Kidney epithelial cell (primary cell): ENCODE measurements around the gene CHRM4. TPM values are rescaled to one million over a fixed set of nuclear protein-coding genes. Genes with fewer than 3 reads are reported as not detected.

Experiments used
- DNase-seq: peaks from one replicate; pipeline ENCODE4 v3.0.0-alpha.2; 2010; ENCODE audit warnings: low read depth
- H3K27me3 ChIP-seq: 2 replicates; pipeline ENCODE4 v1.6.0; 2011; ENCODE audit warnings: low read length; ENCODE audit not compliant: control insufficient read depth, insufficient read depth
- H3K36me3 ChIP-seq: 2 replicates; pipeline ENCODE4 v1.5.1; 2011; ENCODE audit warnings: low read length; ENCODE audit not compliant: control insufficient read depth, insufficient read depth
- H3K4me3 ChIP-seq: 2 replicates; pipeline ENCODE4 v1.5.1; 2011; ENCODE audit warnings: low read depth, mild to moderate bottlenecking, control low read depth, low read length
- total RNA-seq: library from RNA; depleted of rRNA; stranded (reverse); fragments of >200 nt; gene quantifications from 2 replicates; pipeline ENCODE4 v1.2.3, GENCODE V29; 2015
- TF ChIP-seq, protein P1 (sequence below): IDR thresholded peaks from 2 replicates; pipeline ENCODE4 v1.5.1; 2011; ENCODE audit warnings: mild to moderate bottlenecking, moderate library complexity, low read length, control low read depth, inconsistent platforms; ENCODE audit not compliant: insufficient read depth, poor library complexity, severe bottlenecking

Gene CHRM4
- total RNA-seq, 1 donor from 2014 or later: 0.29 TPM

DNA sequence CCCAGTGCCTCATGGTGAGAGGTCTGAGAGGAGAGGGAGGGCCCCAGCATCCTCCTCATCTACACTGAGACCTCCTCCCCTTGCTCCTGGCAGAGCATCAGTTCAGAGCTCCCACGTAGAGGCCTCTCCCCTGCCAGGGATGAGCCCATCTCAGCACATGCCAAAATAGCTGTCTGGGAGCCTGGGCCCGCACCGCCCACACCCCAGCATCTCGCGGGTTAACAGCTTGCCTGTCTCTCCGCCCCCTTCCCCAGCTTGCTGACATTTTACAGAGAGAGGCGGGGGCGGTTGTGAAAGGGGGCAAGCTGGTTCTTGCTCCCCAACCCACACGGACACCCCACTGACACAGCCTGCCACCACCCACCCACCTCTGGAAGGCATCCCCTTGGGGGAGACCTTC, 37.9 kb downstream of the CHRM4 start:
- TF ChIP-seq, protein P1, sequence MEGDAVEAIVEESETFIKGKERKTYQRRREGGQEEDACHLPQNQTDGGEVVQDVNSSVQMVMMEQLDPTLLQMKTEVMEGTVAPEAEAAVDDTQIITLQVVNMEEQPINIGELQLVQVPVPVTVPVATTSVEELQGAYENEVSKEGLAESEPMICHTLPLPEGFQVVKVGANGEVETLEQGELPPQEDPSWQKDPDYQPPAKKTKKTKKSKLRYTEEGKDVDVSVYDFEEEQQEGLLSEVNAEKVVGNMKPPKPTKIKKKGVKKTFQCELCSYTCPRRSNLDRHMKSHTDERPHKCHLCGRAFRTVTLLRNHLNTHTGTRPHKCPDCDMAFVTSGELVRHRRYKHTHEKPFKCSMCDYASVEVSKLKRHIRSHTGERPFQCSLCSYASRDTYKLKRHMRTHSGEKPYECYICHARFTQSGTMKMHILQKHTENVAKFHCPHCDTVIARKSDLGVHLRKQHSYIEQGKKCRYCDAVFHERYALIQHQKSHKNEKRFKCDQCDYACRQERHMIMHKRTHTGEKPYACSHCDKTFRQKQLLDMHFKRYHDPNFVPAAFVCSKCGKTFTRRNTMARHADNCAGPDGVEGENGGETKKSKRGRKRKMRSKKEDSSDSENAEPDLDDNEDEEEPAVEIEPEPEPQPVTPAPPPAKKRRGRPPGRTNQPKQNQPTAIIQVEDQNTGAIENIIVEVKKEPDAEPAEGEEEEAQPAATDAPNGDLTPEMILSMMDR: no peak
- Histone ChIP-seq H3K4me3 (no peak overlapping the region), H3K36me3 (no peaks in the 10 kb centered on the region), H3K27me3 (no peaks in the 10 kb centered on the region)
- DNase-seq: no peak

DNA sequence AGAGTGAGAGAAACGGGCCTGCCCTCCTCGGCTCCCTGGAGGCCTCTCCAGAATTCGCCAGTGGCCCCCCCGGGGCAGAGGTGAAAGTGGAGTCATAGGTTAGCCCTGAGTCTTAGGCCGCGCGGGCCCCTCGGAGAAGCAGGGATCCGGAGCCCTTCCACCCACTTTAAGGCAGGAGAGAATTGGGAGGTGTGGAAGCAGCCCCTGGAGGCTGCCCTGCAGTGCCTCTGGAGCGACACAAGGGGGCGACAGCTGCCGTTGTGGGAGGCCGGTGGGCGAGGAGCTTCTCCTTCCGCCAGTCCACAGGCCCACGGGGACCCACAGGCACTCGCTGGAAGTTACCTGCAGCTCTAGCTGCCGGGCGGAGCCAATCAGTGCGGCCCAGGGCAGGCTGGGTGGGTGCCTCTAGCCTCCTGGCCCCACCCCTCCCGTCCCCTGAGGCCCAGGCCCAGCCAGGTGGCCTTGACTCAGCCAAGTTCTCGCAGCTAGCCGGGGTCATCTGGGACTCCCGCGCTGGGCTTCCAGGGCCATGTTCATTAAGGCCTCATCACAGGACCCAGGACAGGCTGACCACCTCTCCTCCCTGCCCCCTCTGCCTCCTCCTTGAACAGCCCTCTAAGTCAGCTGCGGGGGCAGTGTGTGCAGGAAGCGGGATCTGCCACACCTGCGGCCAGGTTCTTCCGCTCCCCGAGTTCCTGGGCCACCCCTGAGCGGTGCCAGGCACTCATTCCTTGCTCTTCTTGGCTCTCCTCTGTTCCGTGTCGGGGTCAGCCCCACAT, 39.3 kb downstream of the CHRM4 start:
- TF ChIP-seq, protein P1: peak; percentile 96
- Histone ChIP-seq H3K36me3 (no peaks in the 10 kb centered on the region), H3K4me3 (no peak overlapping the region), H3K27me3 (no peaks in the 10 kb centered on the region)
- DNase-seq: no peak

DNA sequence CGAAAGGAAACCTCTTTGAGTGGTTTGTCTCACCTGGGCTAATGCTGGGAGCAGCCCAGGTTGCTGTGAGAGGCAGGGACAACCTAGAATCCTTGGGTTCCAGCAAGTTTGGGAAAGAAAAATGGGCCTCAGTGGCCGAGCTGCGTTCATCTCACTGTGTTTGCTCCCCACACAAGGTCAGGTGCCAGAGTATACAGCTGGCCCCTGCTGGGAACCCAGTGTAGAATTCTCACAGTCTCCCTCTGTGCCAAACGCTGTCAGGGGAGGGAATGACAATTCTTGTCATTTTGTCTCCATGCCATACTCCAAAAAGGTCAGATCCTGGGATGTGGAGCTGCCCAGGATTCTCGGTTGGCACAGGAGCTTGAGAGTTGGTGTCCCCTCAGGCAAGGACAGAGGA, 40.0 kb downstream of the CHRM4 start:
- no peak for DNase-seq
- TF ChIP-seq, protein P1: no peak
- Histone ChIP-seq H3K36me3 (no peaks in the 10 kb centered on the region), H3K4me3 (no peak overlapping the region), H3K27me3 (no peaks in the 10 kb centered on the region)

DNA sequence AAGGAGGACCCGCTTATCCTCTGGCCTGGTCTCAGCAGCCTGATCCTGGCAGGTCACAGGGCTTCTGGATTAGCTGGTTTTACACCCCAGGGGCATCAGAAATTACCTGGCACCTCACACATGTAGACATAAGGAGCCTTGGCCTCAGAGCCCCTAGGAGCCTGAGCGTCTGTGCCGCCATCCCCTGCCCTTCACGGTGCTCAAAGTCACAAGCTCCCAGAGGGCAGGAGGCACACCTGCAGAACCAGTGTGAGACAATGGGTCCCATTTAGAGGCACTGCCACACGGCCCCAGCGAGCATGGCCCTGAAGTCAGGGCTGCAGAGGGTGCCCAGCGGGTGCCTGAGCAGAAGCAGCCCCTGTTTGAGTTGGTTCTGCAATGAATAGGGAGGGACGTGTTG, 40.4 kb downstream of the CHRM4 start:
- Histone ChIP-seq H3K27me3 (no peaks in the 10 kb centered on the region), H3K36me3 (no peaks in the 10 kb centered on the region), H3K4me3 (no peak overlapping the region)
- TF ChIP-seq, protein P1: no peak
- no peak for DNase-seq

DNA sequence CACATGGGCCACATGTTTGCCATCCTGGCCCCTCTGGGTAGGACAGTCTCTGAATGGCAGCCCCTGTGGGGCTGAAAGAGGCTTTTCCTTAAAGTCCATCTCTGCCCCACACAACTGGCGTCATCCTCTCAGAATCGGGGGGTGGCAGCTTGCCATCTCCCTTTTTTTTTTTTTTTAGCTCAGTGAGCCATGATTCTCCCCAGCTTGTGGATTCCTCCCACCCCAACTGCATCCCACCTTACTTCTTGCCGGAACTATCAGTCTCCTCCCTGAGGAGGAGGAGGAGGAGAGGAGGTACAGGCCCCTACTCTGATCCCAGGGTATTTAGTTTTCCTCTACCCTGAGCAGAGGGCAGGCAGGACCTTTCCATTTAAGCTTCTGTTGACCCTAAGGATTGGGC, 40.9 kb downstream of the CHRM4 start:
- TF ChIP-seq, protein P1: no peak
- Histone ChIP-seq H3K36me3 (no peaks in the 10 kb centered on the region), H3K27me3 (no peaks in the 10 kb centered on the region), H3K4me3 (no peak overlapping the region)
- DNase-seq: no peak
